Measurements from ENCODE around the gene SNAP47. TPM values are rescaled to one million over a fixed set of nuclear protein-coding genes. Genes with fewer than 3 reads are reported as not detected.

Gene SNAP47
- polyA plus RNA-seq, 1 donor from 2014 or later = 56.0 TPM

GRCh38 chr1:227779685-227780084 lies 44.5 kb downstream of the SNAP47 start:
- TF ChIP-seq EP300 (conservative IDR thresholded peaks at IDR 0.05; ENCODE audit: poor library complexity, severe bottlenecking) (no peak), REST (IDR thresholded peaks at IDR 0.05; ENCODE audit: borderline replicate concordance) (no peak), EZH2 (IDR thresholded peaks at IDR 0.05; ENCODE audit: borderline replicate concordance, insufficient read depth, low read length, poor library complexity, severe bottlenecking) (no peak), CTCF (IDR thresholded peaks at IDR 0.05; ENCODE audit: poor library complexity, severe bottlenecking) (no peak), SMC3 (conservative IDR thresholded peaks at IDR 0.05; ENCODE audit: poor library complexity) (no peak), TAF1 (IDR thresholded peaks at IDR 0.05; ENCODE audit: low read depth) (no peak), POLR2AphosphoS5 (IDR thresholded peaks at IDR 0.05) (no peak), MXI1 (conservative IDR thresholded peaks at IDR 0.05; ENCODE audit: poor library complexity, severe bottlenecking) (no peak), RAD21 (conservative IDR thresholded peaks at IDR 0.05) (no peak)
- Histone ChIP-seq H3K79me2 (replicated peaks; ENCODE audit: insufficient read depth, low read length) (no peaks in the 10 kb centered on the region), H3K9me2 (ENCODE audit: insufficient read depth, low read length) (no peaks in the 10 kb centered on the region), H2AFZ (ENCODE audit: low read depth, low read length) (no peak overlapping the region), H3K9me3 (ENCODE audit: low read length) (no peaks in the 10 kb centered on the region), H3K4me3 (ENCODE audit: low read length) (no peak overlapping the region), H3K36me3 (ENCODE audit: insufficient read depth, low read length) (no peaks in the 10 kb centered on the region), H3K4me2 (ENCODE audit: low read length) (no peak overlapping the region), H3K27ac (ENCODE audit: low read length) (no peak overlapping the region), H3F3A (ENCODE audit: insufficient read depth, low read length, poor library complexity, severe bottlenecking) (no peaks in the 10 kb centered on the region), H3K9ac (ENCODE audit: low read length) (no peak overlapping the region), H4K20me1 (ENCODE audit: insufficient read depth) (no peaks in the 10 kb centered on the region), H3K27me3 (ENCODE audit: insufficient read depth, low read depth, low read length) (no peaks in the 10 kb centered on the region)

GRCh38 chr1:227780101-227781044 lies 45.1 kb downstream of the SNAP47 start:
- TF ChIP-seq REST (IDR thresholded peaks at IDR 0.05; ENCODE audit: borderline replicate concordance) (no peak), SMC3 (conservative IDR thresholded peaks at IDR 0.05; ENCODE audit: poor library complexity) (no peak), EZH2 (IDR thresholded peaks at IDR 0.05; ENCODE audit: borderline replicate concordance, insufficient read depth, low read length, poor library complexity, severe bottlenecking) (no peak), EP300 (conservative IDR thresholded peaks at IDR 0.05; ENCODE audit: poor library complexity, severe bottlenecking) (no peak), POLR2AphosphoS5 (IDR thresholded peaks at IDR 0.05) (no peak), TAF1 (IDR thresholded peaks at IDR 0.05; ENCODE audit: low read depth) (no peak), MXI1 (conservative IDR thresholded peaks at IDR 0.05; ENCODE audit: poor library complexity, severe bottlenecking) (no peak), RAD21 (conservative IDR thresholded peaks at IDR 0.05) (no peak), CTCF (IDR thresholded peaks at IDR 0.05; ENCODE audit: poor library complexity, severe bottlenecking) (no peak)
- Histone ChIP-seq H3K4me3 (ENCODE audit: low read length) (no peak overlapping the region), H3K9me2 (ENCODE audit: insufficient read depth, low read length) (no peaks in the 10 kb centered on the region), H3K9ac (ENCODE audit: low read length) (no peak overlapping the region), H2AFZ (ENCODE audit: low read depth, low read length) (no peak overlapping the region), H3K9me3 (ENCODE audit: low read length) (no peaks in the 10 kb centered on the region), H3K27ac (ENCODE audit: low read length) (no peak overlapping the region), H3F3A (ENCODE audit: insufficient read depth, low read length, poor library complexity, severe bottlenecking) (no peaks in the 10 kb centered on the region), H3K36me3 (ENCODE audit: insufficient read depth, low read length) (no peaks in the 10 kb centered on the region), H3K27me3 (ENCODE audit: insufficient read depth, low read depth, low read length) (no peaks in the 10 kb centered on the region), H3K4me2 (ENCODE audit: low read length) (no peak overlapping the region), H3K79me2 (replicated peaks; ENCODE audit: insufficient read depth, low read length) (no peaks in the 10 kb centered on the region), H4K20me1 (ENCODE audit: insufficient read depth) (no peaks in the 10 kb centered on the region)
